Measurements from ENCODE around the gene NTN3. TPM values are rescaled to one million over a fixed set of nuclear protein-coding genes. Genes with fewer than 3 reads are reported as not detected.

NTN3 gene
- total RNA-seq = 0.43 and 0.74 TPM in 2 replicates

GRCh38 chr16:2471016-2471652 lies at the start of gene NTN3:
TSS of gene NTN3 (plus strand) at chr16:2471297. CDS start at chr16:2471702, 405 bp downstream.

GRCh38 chr16:2429034-2429770 lies 41.9 kb upstream of the NTN3 start, which contains the start of gene CCNF:
TSS of gene CCNF (plus strand) at chr16:2429447. CDS start at chr16:2429482, 35 bp downstream.

GRCh38 chr16:2459647-2460390 lies 11.3 kb upstream of the NTN3 start, which contains the start of gene TEDC2:
TSS of gene TEDC2 (plus strand) at chr16:2460109. CDS start at chr16:2460145, 36 bp downstream.

GRCh38 chr16:2474877-2475412 lies 3.8 kb downstream of the NTN3 start, which contains the start of gene TBC1D24:
TSS of gene TBC1D24 (plus strand) at chr16:2475127. CDS start at chr16:2496149, 21,022 bp downstream.

GRCh38 chr16:2513405-2514332 lies 42.6 kb downstream of the NTN3 start, which contains the start of gene ATP6V0C:
TSS of gene ATP6V0C (plus strand) at chr16:2513952. CDS start at chr16:2514104, 152 bp downstream.

GRCh38 chr16:2520097-2520783 lies 49.1 kb downstream of the NTN3 start, which contains the start of gene AMDHD2:
TSS of gene AMDHD2 (plus strand) at chr16:2520371. CDS start at chr16:2520459, 88 bp downstream.

Other genes with a start within 250 kb of the NTN3 start
- 24.0 and 28.8 TPM in 2 replicates for gene E4F1, start 247.7 kb upstream of the NTN3 start, total RNA-seq
- gene DNASE1L2, start 234.9 kb upstream of the NTN3 start, total RNA-seq = 0.43 and 0.65 TPM in 2 replicates
- gene ECI1, start 219.7 kb upstream of the NTN3 start, total RNA-seq = 24.9 and 33.8 TPM in 2 replicates
- 33.1 and 44.0 TPM in 2 replicates for gene RNPS1, start 203.2 kb upstream of the NTN3 start, total RNA-seq
- 0.43 and 0.55 TPM in 2 replicates for gene ABCA3, start 130.6 kb upstream of the NTN3 start, total RNA-seq
- gene CCNF, start 41.9 kb upstream of the NTN3 start, total RNA-seq = 4.0 and 4.8 TPM in 2 replicates
- 1.00 and 1.0 TPM in 2 replicates for gene TEDC2, start 11.2 kb upstream of the NTN3 start, total RNA-seq
- 12.8 and 16.8 TPM in 2 replicates for gene TBC1D24, start 3.8 kb downstream of the NTN3 start, total RNA-seq
- 5.1 and 6.6 TPM in 2 replicates for gene ATP6V0C, start 42.7 kb downstream of the NTN3 start, total RNA-seq
- 23.3 and 35.0 TPM in 2 replicates for gene AMDHD2, start 49.1 kb downstream of the NTN3 start, total RNA-seq
- gene CEMP1, start 60.1 kb downstream of the NTN3 start, total RNA-seq = 0.09 TPM in 1 of 2 replicates, not detected in the other
- 11.9 and 13.5 TPM in 2 replicates for gene PDPK1, start 66.7 kb downstream of the NTN3 start, total RNA-seq
- 16.2 and 18.2 TPM in 2 replicates for gene KCTD5, start 211.2 kb downstream of the NTN3 start, total RNA-seq
- gene PRSS27, start 248.9 kb downstream of the NTN3 start, total RNA-seq = 0.57 and 0.74 TPM in 2 replicates